A204.1 (cell line): ENCODE results near the gene VCY.
"Not testable (repeated sequence)": the region's sequence is repeated elsewhere in the genome, so short reads cannot be mapped to it uniquely, and the experiment has no call there.

Source experiments
- FAIRE-seq: peaks from 2 replicates; lab custom pipeline; 2012; peaks lifted over from hg19 to GRCh38; lab: Jason Lieb, UNC

VCY gene

GRCh38 chrY:13986373-13986772 lies at the start of gene VCY:
Gene VCY, minus strand, starts transcription at chrY:13986473. Its CDS starts 33 bp downstream, at chrY:13986440.
- not testable (repeated sequence) for FAIRE-seq

- not testable (repeated sequence) for FAIRE-seq
These were observed 44.1 kb upstream of the VCY start for GRCh38 chrY:14030395-14030794.

GRCh38 chrY:14011916-14012315 lies 25.6 kb upstream of the VCY start:
- not testable (repeated sequence) for FAIRE-seq

- not testable (repeated sequence) for FAIRE-seq
These were observed 43.9 kb downstream of the VCY start for GRCh38 chrY:13942406-13942805.
